B cell (primary cell): ENCODE data around the gene LHX5. TPM values are rescaled to one million over a fixed set of nuclear protein-coding genes. Genes with fewer than 3 reads are reported as not detected.

Experiments
- ATAC-seq: fragments of 200-7000 bp; cut with Tn5 transposase; one replicate; pipeline ENCODE4 v1.10.0; 2021; ENCODE audit warnings: low read depth, mild to moderate bottlenecking, moderate number of reproducible peaks, moderate library complexity
- CTCF ChIA-PET: fragments of 350-600 bp; sonication (Branson Sonifier 250); formaldehyde crosslinking; loops from one replicate; lab custom pipeline; 2021; ENCODE audit warnings: antibody characterized with exemption, inconsistent platforms; lab: Charles Lee
- POLR2A ChIA-PET: fragments of 350-600 bp; sonication (Branson Sonifier 250); formaldehyde crosslinking; loops from one replicate; lab custom pipeline; 2021; ENCODE audit warnings: antibody characterized with exemption; lab: Charles Lee
- DNase-seq: peaks from one replicate; pipeline ENCODE4 v3.0.0; 2013
- H2AFZ ChIP-seq: 2 replicates; pipeline ENCODE4 v1.6.1; 2012; ENCODE audit warnings: mild to moderate bottlenecking, low read depth, low read length; ENCODE audit not compliant: insufficient read depth, poor library complexity, severe bottlenecking
- H3K27ac ChIP-seq, 2 donors: 1 replicate in 1 of 2; 2 replicates in 1 of 2; pipeline ENCODE4 v1.5.1; 2012 to 2013; ENCODE audit warnings: low read length in 2 of 2, mild to moderate bottlenecking in 2 of 2, moderate library complexity in 1 of 2
- H3K27me3 ChIP-seq, 4 experiments: fragments of 200-600 bp in 1 of 4; sonication (generic) in 1 of 4; replicated peaks in 1 of 4; 1 replicate in 2 of 4; 2 replicates in 2 of 4; pipeline versions ENCODE4 v1.6.1 to v1.7.0; 2013 to 2016; ENCODE audit warnings: low read length in 3 of 4, mild to moderate bottlenecking in 2 of 4, mixed read lengths in 1 of 4, moderate library complexity in 1 of 4; ENCODE audit not compliant: insufficient read depth in 4 of 4, control insufficient read depth in 3 of 4; ENCODE audit errors: control extremely low read depth in 1 of 4
- H3K36me3 ChIP-seq, 2 experiments: replicated peaks in 1 of 2; 1 replicate in 1 of 2; 2 replicates in 1 of 2; pipeline versions ENCODE4 v1.6.1 to v1.7.1; 2013; ENCODE audit warnings: low read length in 1 of 2; ENCODE audit not compliant: insufficient read depth in 2 of 2, control insufficient read depth in 1 of 2; ENCODE audit errors: control extremely low read depth in 1 of 2, extremely low read depth in 1 of 2
- H3K4me1 ChIP-seq, 2 donors: fragments of 200-600 bp in 1 of 2; sonication (generic) in 1 of 2; 1 replicate in 1 of 2; 2 replicates in 1 of 2; pipeline versions ENCODE4 v1.5.1 to v1.6.1; 2013 to 2017; ENCODE audit warnings: low read length in 2 of 2; ENCODE audit not compliant: control insufficient read depth in 2 of 2, insufficient read depth in 2 of 2
- H3K4me2 ChIP-seq: replicated peaks from 2 replicates; pipeline ENCODE3; 2012; ENCODE audit warnings: mild to moderate bottlenecking, low read depth, low read length; ENCODE audit not compliant: poor library complexity, severe bottlenecking
- H3K4me3 ChIP-seq, 5 experiments: fragments of 200-600 bp in 1 of 5; sonication (generic) in 1 of 5; 1 replicate in 3 of 5; 2 replicates in 2 of 5; pipeline versions ENCODE4 v1.5.1 to v1.7.0; 2011 to 2016; ENCODE audit warnings: low read length in 4 of 5, mild to moderate bottlenecking in 4 of 5, low read depth in 2 of 5, control low read depth in 1 of 5, moderate library complexity in 1 of 5; ENCODE audit not compliant: insufficient read depth in 1 of 5; ENCODE audit errors: control extremely low read depth in 1 of 5, extremely low read depth in 1 of 5
- H3K79me2 ChIP-seq: fragments of 200-600 bp; sonication (generic); one replicate; pipeline ENCODE4 v1.6.0; 2016; ENCODE audit warnings: low read length; ENCODE audit not compliant: control insufficient read depth, insufficient read depth
- H3K9ac ChIP-seq: fragments of 200-600 bp; sonication (generic); 2 replicates; pipeline ENCODE4 v1.6.1; 2017; ENCODE audit warnings: mild to moderate bottlenecking, low read length, moderate library complexity
- H3K9me3 ChIP-seq, 3 donors: one replicate each; pipeline versions ENCODE4 v1.6.1 to v1.7.1; 2013; ENCODE audit warnings: low read length in 2 of 3; ENCODE audit not compliant: control insufficient read depth in 2 of 3, insufficient read depth in 1 of 3; ENCODE audit errors: control extremely low read depth in 1 of 3
- H4K20me1 ChIP-seq: 2 replicates; pipeline ENCODE4 v1.6.0; 2012; ENCODE audit warnings: mild to moderate bottlenecking, low read length; ENCODE audit not compliant: insufficient read depth, control insufficient read depth, poor library complexity, severe bottlenecking
- H3K27ac Mint-ChIP-seq: one replicate; pipeline ENCODE4 v1.8.0; 2021; ENCODE audit warnings: mixed read lengths
- H3K27me3 Mint-ChIP-seq: one replicate; pipeline ENCODE4 v1.8.0; 2021; ENCODE audit warnings: mixed read lengths
- H3K4me1 Mint-ChIP-seq: one replicate; pipeline ENCODE4 v1.8.0; 2021; ENCODE audit warnings: mixed read lengths
- H3K4me3 Mint-ChIP-seq: one replicate; pipeline ENCODE4 v1.8.0; 2021; ENCODE audit warnings: mixed read lengths
- H3K9me3 Mint-ChIP-seq: one replicate; pipeline ENCODE4 v1.8.0; 2022; ENCODE audit warnings: mixed read lengths; ENCODE audit not compliant: insufficient read depth
- CTCF ChIP-seq: fragments of 200-600 bp; IDR thresholded peaks from one replicate; pipeline ENCODE4 v1.8.0; 2022; ENCODE audit warnings: antibody characterized with exemption, mild to moderate bottlenecking
- EZH2 ChIP-seq: IDR thresholded peaks from 2 replicates; pipeline ENCODE4 v1.6.1; 2012; ENCODE audit warnings: borderline replicate concordance, low read depth, mild to moderate bottlenecking, moderate library complexity, low read length; ENCODE audit not compliant: insufficient read depth, poor library complexity, severe bottlenecking
- WGBS: methylation state at CpG from one replicate; pipeline ENCODE4 v1.1.5; 2013; ENCODE audit warnings: missing lambda C conversion rate; ENCODE audit not compliant: insufficient coverage; 5-methylcytosine and 5-hydroxymethylcytosine counted together
- intact Hi-C: fragments of 100-400 bp; cut with micrococcal nuclease; formaldehyde crosslinking; loops from one replicate; pipeline ENCODE4 v1.10.0; 2022
- polyA plus RNA-seq: library from polyadenylated mRNA; depleted of rRNA; stranded (reverse); fragments of >200 nt; gene quantifications from 2 replicates; pipeline ENCODE4 v1.2.3, GENCODE V29; 2012
- total RNA-seq, 2 donors: library from RNA; stranded (reverse); fragments of 120-200 nt in 1 of 2; gene quantifications; 1 replicate in 1 of 2; 2 replicates in 1 of 2; pipeline versions ENCODE4 v1.2.3 to v1.2.4, GENCODE V29; 2013 to 2022

The LHX5 gene
- total and polyA plus RNA-seq, 2 donors (not counting 1 experiment from before 2014, with no cell fraction given) = not detected

- Mint-ChIP-seq H3K9me3 (no peaks in the 10 kb centered on the region), H3K4me1 (no peaks in the 10 kb centered on the region), H3K27me3 (peaks cover 13% of the 10 kb centered on the region), H3K4me3 (no peak overlapping the region), H3K27ac (no peak overlapping the region)
- peak; percentile 58 for TF ChIP-seq CTCF
- no peak for TF ChIP-seq EZH2
- Histone ChIP-seq H2AFZ (no peak overlapping the region), H3K79me2 (no peaks in the 10 kb centered on the region), H3K27me3 (peaks cover 0 to 21% (median 8%) of the 10 kb centered on the region in 4 experiments), H3K4me3 (no peak overlapping the region), H4K20me1 (no peaks in the 10 kb centered on the region), H3K36me3 (no peaks in the 10 kb centered on the region), H3K4me1 (no peaks in the 10 kb centered on the region), H3K9me3 (peaks cover 0 to 5% (median 0%) of the 10 kb centered on the region in 3 donors), H3K9ac (no peak overlapping the region), H3K27ac (no peak overlapping the region), H3K4me2 (no peak overlapping the region)
- ChIA-PET CTCF (interaction anchor here (0.6 kb wide), 1 partner anchor 107 kb away, joined by 3 read pairs; no protein-coding TSS in a partner anchor), POLR2A (no interaction called here)
- intact Hi-C loops = no loop called here
- DNase-seq = no peak
- 50% methylated on average over 8 of the region's 8 CpGs for WGBS
- no peak for ATAC-seq
Observed at GRCh38 chr12:113439606-113440030, 32.1 kb downstream of the LHX5 start.

GRCh38 chr12:113439301-113439597 lies 32.4 kb downstream of the LHX5 start:
- no peak overlapping the region for H3K27ac ChIP-seq
- Mint-ChIP-seq H3K9me3 (no peaks in the 10 kb centered on the region), H3K4me1 (no peaks in the 10 kb centered on the region), H3K27me3 (peaks cover 13% of the 10 kb centered on the region), H3K27ac (no peak overlapping the region), H3K4me3 (no peak overlapping the region)
- intact Hi-C loops = no loop called here
- TF ChIP-seq EZH2 = no peak
- WGBS = 59% methylated on average over 3 of the region's 4 CpGs
- H3K4me2 ChIP-seq = no peak overlapping the region
- H2AFZ ChIP-seq = no peak overlapping the region
- H3K4me3 ChIP-seq = no peak overlapping the region
- CTCF ChIA-PET = interaction anchor here (0.6 kb wide), 1 partner anchor 106 kb away, joined by 3 read pairs; no protein-coding TSS in a partner anchor
- no peak overlapping the region for H3K9ac ChIP-seq
- ATAC-seq (no peak), DNase-seq (no peak)
- H3K79me2 ChIP-seq = no peaks in the 10 kb centered on the region
- no peaks in the 10 kb centered on the region for H4K20me1 ChIP-seq
- POLR2A ChIA-PET = no interaction called here
- H3K27me3 ChIP-seq = peaks cover 0 to 21% (median 8%) of the 10 kb centered on the region in 4 experiments
- no peaks in the 10 kb centered on the region for H3K36me3 ChIP-seq
- no peaks in the 10 kb centered on the region for H3K4me1 ChIP-seq
- peaks cover 0 to 4% (median 0%) of the 10 kb centered on the region in 3 donors for H3K9me3 ChIP-seq
